GM15510 (cell line): Measurements from ENCODE around the gene KLF2.

Experiments used
- POLR2A ChIP-seq: IDR thresholded peaks from 3 replicates; pipeline ENCODE4 v1.6.1; 2011; ENCODE audit warnings: borderline replicate concordance; ENCODE audit not compliant: insufficient read length; ENCODE audit errors: extremely low read depth

The KLF2 gene

GRCh38 chr19:16363133-16363851 is 38.7 kb downstream of the KLF2 start:
- TF ChIP-seq POLR2A = no peak

- TF ChIP-seq POLR2A = no peak
Measured at GRCh38 chr19:16363852-16364230, 39.2 kb downstream of the KLF2 start.

GRCh38 chr19:16364231-16364865 is 39.7 kb downstream of the KLF2 start:
- TF ChIP-seq POLR2A = no peak

GRCh38 chr19:16365300-16365996 is 40.8 kb downstream of the KLF2 start:
- no peak for TF ChIP-seq POLR2A

GRCh38 chr19:16366056-16366432 is 41.4 kb downstream of the KLF2 start:
- TF ChIP-seq POLR2A = no peak

DNA sequence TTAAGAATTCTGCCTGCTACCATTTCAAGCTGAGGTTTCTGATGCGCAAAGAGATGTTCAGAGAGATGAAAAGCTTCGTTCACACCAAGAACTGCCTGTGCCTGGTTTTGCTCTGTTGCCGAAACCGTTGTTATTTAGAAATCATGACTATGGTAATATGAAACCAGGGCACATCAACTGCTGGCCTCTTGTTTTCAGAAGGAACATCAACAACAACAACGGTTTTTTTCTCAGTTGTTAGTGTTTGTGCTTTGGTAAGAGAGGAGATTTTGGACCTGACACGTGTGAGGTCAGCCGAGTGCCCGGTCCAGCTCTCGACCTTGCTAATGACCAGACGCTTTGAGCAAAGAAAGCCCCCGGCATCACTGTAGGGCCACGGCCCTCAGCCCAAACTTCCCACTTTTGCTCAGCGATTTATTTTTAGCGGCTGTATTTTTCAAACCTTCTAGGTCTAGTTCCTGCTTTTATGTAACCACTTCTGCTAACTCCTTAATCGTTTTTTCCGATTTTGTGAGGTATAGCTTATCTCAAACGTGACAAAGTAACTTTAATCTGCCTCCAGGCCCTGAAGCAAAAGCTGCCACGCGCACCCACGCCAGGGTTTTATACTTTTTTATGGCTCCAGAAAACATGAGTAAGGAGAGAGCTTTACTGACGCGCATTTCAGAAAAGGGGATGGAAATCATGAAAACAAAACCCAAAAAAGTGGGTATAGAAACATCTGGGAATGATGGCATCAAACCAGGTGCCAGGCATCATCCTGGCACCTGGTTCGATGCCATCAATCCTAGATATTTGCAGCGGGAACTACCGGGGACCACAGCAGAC is 42.0 kb downstream of the KLF2 start:
- no peak for TF ChIP-seq POLR2A

DNA sequence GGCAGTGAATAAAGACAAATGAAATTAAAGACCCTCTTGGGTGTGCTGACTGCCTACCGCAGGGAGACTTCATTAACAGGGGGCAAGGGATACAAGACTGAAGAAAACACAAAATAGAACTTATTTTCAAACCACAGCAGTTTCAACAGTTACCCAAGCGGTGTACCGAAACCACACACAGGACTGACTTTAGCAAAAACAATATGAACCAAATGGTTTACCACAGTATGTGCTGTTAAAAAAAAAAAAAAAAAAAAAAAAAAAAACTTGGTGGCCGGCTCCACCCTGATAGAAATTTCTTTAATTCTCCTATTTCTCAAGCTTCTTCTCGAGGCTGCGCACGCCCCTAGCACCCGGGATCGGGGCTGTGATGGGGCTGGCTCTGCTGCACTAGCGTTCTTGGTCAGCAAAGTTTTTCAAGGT is 42.6 kb downstream of the KLF2 start:
- TF ChIP-seq POLR2A = no peak

DNA sequence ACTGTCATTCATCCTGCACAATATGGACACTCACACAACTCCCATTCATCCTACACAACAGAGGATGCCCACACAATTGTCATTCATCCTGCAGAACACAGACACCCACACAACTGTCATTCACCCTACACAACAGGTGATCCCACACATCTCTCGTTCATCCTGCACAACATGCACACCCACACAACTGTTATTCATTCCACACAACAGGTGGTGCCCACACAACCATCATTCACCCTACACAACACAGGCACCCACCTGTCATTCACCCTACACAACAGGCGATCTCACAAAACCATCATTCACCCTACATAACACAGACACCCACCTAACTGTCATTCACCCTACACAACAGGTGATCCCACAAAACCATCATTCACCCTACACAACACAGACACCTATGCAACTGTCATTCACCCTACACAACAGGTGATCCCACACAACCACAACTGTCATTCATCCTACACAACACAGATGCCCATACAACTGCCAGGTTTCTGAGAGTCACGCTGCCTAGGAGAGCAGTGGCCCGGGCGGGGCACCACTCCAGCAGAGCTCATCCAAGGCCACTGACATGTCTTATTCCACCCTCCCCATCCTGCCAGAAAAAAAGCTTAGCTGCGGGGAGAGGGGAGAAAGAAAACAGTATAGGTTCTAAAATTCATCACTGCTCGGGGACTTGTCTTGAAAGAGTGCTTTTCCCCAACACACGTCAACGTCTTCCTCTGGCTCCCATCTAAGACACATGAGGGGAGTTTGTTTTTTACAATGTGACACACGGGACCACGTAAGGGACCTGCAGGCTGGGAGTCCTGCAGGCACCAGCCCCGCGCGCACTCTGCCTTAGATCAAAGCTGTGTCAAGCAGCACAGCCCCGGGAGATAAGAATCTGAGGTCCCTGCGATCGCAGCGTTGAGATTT is 44.0 kb downstream of the KLF2 start:
- no peak for TF ChIP-seq POLR2A

GRCh38 chr19:16369306-16369663 is 44.7 kb downstream of the KLF2 start:
- no peak for TF ChIP-seq POLR2A

DNA sequence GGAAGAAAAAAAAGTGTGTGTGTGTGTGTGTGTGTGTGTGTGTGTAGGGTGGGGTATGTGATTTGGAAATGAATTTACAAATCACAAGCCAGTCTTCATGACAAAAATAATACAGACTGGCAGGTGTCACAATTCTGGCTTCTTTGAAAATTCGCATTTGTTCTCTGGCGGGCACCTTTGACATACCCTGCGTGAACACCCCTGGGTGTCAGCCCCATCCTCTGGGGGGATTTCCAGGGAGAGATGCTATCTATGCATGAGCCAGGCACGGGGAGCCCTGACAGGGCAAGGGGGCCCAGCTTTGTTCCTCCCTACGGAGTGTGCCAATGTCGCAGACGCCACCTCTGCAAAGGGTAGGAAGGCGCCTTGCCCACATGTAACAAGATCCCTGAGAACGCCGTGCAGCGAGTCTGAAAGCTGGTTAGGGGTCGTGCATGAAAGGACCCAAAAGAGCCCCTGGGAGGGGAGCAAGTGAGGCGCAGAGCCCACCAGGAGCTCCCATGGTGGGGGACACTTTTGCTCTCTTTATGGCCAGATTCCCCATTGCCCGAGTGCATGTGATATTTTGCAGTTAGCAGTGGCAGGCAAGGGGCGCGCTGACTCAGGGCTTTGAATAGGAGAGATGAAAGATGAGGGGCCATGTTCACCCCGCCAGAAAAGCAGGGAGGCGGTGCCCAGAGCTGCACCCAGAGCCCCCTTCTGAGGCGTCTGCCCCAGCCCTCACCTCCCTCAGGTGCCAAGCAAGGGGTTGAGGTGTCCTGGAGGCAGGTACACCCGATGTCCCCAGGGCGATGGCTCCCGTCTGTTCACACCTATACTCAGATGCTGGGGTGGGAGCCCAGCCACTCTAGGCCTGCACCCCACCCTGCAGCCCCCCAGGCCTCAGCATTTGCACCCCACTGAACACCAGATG is 45.3 kb downstream of the KLF2 start:
- TF ChIP-seq POLR2A = no peak

DNA sequence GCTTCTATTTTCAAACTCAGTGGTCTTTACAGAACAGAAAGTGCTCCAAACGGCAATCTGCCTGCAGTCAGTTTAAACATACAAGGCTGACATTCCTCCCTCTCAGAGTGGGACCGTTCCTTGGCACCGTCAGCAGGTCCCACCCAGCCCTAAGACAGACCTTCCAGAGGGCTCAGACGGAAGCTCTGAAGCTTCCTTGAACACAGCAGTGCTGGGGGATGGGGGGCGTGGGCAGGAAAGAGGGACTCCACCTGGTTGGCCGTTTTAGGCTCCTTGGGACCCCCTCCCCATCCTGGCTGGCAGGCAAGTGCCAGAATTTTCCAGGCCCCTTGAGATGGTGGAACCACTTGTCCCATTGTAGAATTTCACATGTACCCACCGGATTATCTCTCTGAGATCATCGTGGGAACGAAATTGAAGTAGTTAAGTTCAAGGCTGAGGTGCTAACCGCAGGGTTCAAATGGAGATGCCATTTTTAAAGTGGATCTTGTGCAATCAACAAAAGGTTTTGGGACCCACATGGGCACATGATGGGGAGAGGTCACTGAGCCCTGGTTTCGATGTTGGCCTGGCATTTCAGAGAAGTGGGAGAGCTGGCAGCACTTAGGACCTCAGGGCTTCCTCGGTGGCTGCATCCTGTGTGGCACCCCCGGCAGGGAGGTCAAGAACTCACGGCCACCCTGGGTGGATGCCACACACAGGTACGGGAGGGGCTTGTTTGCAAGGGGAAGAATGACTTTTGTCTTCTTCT is 46.2 kb downstream of the KLF2 start:
- no peak for TF ChIP-seq POLR2A

DNA sequence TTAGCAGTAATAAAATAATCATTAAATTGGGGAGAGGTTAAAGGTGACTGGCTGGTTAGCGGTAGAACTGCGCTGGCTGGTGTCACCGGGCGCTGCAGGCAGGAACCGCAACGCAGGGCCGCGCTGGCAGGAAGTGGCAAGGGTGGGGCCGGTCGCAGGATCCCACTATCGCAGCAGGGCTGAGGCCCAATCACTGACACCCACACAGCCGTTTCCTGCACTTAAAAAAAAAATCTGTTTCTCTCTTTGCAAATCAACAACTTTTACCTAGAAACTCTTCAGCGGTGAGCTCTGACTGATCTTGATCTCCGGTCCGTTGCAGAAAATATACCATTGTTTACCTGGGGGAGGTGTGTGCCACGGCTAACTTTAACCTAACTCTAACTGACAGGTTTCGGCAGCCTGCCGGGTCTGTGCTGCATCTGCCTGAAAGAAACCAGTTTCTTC is 46.9 kb downstream of the KLF2 start:
- TF ChIP-seq POLR2A = no peak
